HL-60 (cell line): ENCODE measurements around the gene PTK7.

ENCODE experiments used
- DNase-seq, 2 experiments: peaks; one replicate each; pipeline ENCODE4 v3.0.0-alpha.2; 2010 to 2020; ENCODE audit warnings: low read depth in 1 of 2, low spot score in 1 of 2
- H3K27ac ChIP-seq: fragments of 250-450 bp; sonication (Bioruptor Pico); replicated peaks from 2 replicates; pipeline ENCODE4 v1.5.1; 2020; ENCODE audit warnings: mild to moderate bottlenecking, moderate library complexity
- H3K27me3 ChIP-seq: fragments of 250-450 bp; sonication (Bioruptor Pico); 2 replicates; pipeline ENCODE4 v1.5.1; 2021; ENCODE audit warnings: mild to moderate bottlenecking, moderate library complexity; ENCODE audit not compliant: insufficient read depth, poor library complexity, severe bottlenecking
- H3K4me3 ChIP-seq: replicated peaks from 2 replicates; pipeline ENCODE4 v1.5.1; 2011; ENCODE audit warnings: mild to moderate bottlenecking, control low read depth, low read length; ENCODE audit not compliant: insufficient read depth
- GABPA ChIP-seq: IDR thresholded peaks from 2 replicates; pipeline ENCODE4 v1.6.1; 2012; ENCODE audit warnings: low read depth
- POLR2AphosphoS5 ChIP-seq: IDR thresholded peaks from 2 replicates; pipeline ENCODE4 v1.6.1; 2012; ENCODE audit warnings: low read depth
- SPI1 ChIP-seq: IDR thresholded peaks from 2 replicates; pipeline ENCODE4 v1.6.1; 2012; ENCODE audit warnings: low read depth, mild to moderate bottlenecking, borderline replicate concordance
- TF ChIP-seq, protein P1 (sequence below): IDR thresholded peaks from 2 replicates; pipeline ENCODE4 v1.6.1; 2012; ENCODE audit warnings: low read depth; ENCODE audit not compliant: insufficient replicate concordance
- TF ChIP-seq, protein P2 (sequence below): IDR thresholded peaks from one replicate; pipeline ENCODE4 v1.5.1; 2011; ENCODE audit warnings: low read length, control low read depth, inconsistent platforms; ENCODE audit not compliant: insufficient read depth

The PTK7 gene

DNA sequence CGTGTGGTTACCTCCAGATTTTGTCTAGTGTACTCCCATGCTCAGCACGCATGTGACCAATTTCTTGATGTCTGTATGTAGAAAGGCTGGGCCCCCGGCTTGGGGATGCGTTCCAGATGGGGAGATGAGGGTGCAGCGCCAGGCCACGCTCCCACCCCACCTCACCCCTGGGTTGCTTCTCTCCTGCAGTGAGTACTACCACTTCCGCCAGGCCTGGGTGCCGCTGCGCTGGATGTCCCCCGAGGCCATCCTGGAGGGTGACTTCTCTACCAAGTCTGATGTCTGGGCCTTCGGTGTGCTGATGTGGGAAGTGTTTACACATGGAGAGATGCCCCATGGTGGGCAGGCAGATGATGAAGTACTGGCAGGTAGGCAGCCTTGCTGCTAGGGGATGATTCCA, 83.5 kb downstream of the PTK7 start:
- H3K4me3 ChIP-seq: no peak overlapping the region
- no peak for DNase-seq
- no peak overlapping the region for H3K27ac ChIP-seq
- no peaks in the 10 kb centered on the region for H3K27me3 ChIP-seq
- TF ChIP-seq SPI1 (no peak), POLR2AphosphoS5 (no peak), GABPA (no peak)
- TF ChIP-seq, protein P1, sequence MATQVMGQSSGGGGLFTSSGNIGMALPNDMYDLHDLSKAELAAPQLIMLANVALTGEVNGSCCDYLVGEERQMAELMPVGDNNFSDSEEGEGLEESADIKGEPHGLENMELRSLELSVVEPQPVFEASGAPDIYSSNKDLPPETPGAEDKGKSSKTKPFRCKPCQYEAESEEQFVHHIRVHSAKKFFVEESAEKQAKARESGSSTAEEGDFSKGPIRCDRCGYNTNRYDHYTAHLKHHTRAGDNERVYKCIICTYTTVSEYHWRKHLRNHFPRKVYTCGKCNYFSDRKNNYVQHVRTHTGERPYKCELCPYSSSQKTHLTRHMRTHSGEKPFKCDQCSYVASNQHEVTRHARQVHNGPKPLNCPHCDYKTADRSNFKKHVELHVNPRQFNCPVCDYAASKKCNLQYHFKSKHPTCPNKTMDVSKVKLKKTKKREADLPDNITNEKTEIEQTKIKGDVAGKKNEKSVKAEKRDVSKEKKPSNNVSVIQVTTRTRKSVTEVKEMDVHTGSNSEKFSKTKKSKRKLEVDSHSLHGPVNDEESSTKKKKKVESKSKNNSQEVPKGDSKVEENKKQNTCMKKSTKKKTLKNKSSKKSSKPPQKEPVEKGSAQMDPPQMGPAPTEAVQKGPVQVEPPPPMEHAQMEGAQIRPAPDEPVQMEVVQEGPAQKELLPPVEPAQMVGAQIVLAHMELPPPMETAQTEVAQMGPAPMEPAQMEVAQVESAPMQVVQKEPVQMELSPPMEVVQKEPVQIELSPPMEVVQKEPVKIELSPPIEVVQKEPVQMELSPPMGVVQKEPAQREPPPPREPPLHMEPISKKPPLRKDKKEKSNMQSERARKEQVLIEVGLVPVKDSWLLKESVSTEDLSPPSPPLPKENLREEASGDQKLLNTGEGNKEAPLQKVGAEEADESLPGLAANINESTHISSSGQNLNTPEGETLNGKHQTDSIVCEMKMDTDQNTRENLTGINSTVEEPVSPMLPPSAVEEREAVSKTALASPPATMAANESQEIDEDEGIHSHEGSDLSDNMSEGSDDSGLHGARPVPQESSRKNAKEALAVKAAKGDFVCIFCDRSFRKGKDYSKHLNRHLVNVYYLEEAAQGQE: no peak
- TF ChIP-seq, protein P2, sequence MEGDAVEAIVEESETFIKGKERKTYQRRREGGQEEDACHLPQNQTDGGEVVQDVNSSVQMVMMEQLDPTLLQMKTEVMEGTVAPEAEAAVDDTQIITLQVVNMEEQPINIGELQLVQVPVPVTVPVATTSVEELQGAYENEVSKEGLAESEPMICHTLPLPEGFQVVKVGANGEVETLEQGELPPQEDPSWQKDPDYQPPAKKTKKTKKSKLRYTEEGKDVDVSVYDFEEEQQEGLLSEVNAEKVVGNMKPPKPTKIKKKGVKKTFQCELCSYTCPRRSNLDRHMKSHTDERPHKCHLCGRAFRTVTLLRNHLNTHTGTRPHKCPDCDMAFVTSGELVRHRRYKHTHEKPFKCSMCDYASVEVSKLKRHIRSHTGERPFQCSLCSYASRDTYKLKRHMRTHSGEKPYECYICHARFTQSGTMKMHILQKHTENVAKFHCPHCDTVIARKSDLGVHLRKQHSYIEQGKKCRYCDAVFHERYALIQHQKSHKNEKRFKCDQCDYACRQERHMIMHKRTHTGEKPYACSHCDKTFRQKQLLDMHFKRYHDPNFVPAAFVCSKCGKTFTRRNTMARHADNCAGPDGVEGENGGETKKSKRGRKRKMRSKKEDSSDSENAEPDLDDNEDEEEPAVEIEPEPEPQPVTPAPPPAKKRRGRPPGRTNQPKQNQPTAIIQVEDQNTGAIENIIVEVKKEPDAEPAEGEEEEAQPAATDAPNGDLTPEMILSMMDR: no peak

DNA sequence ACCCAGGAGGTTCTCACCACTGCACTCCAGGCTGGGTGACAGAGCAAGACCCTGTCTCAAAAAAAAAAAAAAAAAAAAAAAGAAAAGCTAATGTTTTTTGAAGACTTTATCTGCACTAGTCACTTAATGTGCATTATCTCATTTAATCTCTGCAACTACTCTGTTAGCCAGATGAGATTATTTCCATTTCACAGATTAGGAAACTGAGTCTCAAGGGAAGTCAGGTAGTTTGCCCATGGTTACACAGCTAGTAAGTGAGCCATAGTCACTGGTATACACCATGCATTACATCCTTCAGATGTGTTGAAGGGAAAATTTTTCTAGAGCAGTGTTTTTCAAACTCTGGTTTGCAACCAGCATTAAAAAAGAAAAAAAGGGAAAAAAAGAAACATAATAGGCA, 87.8 kb downstream of the PTK7 start:
- no peak for DNase-seq
- Histone ChIP-seq H3K27ac (no peak overlapping the region), H3K27me3 (no peaks in the 10 kb centered on the region), H3K4me3 (no peak overlapping the region)
- TF ChIP-seq, protein P1: no peak
- TF ChIP-seq, protein P2: no peak
- TF ChIP-seq POLR2AphosphoS5 (no peak), GABPA (no peak), SPI1 (no peak)

DNA sequence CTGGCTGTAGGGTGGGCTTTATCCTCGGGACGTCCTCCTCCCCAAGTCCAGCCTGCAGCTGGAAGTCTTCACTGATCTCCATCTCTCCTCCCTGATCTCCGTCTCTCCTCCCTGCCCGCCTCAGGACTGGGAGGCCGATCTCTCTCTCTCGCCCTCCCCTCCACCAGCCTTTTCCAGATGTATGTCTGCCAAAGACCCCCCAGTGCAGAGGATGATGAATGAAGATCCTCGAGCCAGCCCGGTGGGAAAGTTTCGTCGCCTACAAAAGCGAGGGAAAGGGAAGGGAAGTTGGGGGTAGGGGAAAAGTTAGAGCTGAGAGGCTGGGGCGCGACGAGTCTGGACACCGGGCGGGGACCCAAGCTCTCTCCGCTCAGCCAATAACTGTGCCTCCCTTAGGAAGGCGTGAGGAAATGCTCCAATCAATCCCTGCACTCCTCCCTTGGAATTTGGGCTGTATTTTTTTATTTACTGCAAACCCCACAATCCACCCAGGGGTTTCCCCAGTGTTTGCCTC, 94.4 kb downstream of the PTK7 start:
- no peaks in the 10 kb centered on the region for H3K27me3 ChIP-seq
- DNase-seq: no peak
- H3K4me3 ChIP-seq: peak overlapping the region; percentile 27
- no peak for TF ChIP-seq POLR2AphosphoS5
- TF ChIP-seq SPI1: no peak
- TF ChIP-seq, protein P1: no peak
- no peak for TF ChIP-seq GABPA
- TF ChIP-seq, protein P2: no peak
- H3K27ac ChIP-seq: peak overlapping the region; percentile 79
